Measurements from ENCODE around the gene RDX.
"Not testable (repeated sequence)": the region's sequence is repeated elsewhere in the genome, so short reads cannot be mapped to it uniquely, and the experiment has no call there.

RDX gene

DNA sequence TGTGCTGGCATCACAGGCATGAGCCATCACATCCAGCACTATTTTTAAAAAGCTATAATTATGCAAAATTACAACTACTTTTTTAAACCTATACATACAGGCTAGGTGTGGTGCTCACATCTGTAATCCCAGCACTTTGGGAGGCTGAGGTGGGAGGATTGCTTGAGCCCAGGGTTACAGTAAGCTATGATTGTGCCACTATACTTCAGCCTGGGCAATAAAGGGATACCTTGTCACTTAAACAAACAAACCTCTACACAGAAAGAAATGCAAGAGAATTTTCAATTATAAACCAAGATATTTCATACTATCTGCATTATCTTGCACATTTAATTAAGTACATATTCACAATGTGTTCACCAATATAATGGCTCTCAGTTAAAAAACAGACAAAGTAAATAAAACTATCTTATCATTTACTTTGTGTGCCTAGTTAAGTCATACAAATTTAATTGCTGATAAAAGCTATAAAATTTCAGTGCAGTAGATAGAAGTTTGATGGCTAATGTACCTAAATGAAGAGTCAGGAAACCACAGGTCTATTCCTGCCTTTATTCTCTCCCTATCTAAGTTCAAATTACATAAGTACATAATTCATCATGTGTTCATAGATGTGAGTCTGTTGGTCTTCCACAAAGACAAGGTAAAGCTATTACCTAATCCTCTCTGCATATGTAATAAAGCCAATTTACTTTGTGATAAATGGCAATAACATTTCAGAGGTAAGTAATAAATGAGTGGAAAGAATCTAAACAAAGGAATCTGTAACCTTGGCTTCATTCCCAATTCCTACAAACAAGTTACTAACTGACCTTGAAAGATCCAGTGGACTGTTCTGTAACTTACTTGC is 9.0 kb upstream of the RDX start:
- DNase-seq, result no peak

DNA sequence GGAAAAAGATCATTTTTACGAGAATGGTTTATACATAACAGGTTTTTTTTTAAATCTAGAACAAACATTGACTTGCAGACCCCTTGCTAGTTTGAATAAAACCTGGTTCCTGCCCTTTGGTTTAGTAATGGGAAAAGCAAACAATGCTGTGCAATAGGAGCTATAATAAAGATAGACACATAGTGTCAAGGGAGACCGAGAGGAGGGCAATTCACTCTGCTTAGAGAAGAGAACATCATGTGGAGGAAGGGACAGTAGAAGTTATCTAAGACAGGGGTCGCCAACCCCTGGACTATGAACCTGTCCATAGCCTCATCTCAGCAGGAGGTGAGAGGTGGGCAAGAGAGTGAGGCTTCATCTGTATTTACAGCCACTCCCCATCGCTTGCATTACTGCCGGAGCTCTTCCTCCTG is 7.0 kb upstream of the RDX start:
- no peak for DNase-seq

- DNase-seq, result no peak
These were observed 5.2 kb upstream of the RDX start for GRCh38 chr11:110301577-110301976.

DNA sequence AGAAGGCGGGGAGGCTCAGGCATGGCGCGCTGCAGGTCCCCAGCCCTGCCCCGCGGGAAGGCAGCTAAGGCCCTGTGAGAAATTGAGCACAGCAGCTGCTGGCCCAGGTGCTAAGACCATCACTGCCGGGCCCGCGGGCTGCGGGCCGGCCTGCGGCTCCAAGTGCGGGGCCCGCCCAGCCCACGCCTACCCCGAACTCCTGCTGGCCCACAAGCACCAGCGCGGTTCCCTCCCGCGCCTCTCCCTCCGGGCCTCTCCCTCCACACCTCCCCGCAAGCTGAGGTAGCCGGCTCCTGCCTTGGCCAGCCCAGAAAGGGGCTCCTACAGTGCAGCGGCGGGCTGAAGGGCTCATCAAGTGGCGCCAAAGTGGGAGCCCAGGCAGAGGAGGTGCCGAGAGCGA is 4.6 kb upstream of the RDX start:
- DNase-seq, result no peak

- DNase-seq, result no peak
These were observed 2.8 kb upstream of the RDX start for GRCh38 chr11:110299006-110299785.

GRCh38 chr11:110298301-110298765 is 1.9 kb upstream of the RDX start:
- no peak for DNase-seq

DNA sequence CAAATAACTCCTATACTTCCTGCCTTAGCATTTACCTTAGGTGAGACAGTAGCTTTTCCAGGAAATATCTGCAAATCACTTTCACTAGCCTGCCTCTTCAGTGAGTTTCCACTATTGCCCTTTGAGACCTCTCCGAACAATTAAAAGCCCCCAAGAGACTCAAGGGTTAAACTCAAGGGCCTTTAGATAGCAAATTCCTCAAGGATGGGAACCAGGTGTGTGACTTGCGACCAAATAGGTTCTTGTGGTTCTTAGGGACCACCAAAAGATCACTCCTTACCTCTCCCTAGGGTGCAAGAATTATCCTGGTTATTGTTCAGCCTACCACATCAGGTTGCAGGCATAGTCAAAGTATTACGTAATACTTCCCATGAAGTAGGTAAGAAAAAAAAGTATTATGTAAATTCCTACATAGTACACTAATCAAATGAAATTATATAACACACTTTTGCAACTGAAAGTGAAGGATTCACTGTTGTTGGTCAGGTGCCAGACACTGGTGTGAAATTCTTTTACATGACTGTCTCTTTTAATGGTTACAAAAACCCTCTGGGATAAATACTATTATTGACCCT is 1.4 kb upstream of the RDX start:
- no peak for DNase-seq

- no peak for DNase-seq
These were observed 787 bp upstream of the RDX start for GRCh38 chr11:110297076-110297725.

DNA sequence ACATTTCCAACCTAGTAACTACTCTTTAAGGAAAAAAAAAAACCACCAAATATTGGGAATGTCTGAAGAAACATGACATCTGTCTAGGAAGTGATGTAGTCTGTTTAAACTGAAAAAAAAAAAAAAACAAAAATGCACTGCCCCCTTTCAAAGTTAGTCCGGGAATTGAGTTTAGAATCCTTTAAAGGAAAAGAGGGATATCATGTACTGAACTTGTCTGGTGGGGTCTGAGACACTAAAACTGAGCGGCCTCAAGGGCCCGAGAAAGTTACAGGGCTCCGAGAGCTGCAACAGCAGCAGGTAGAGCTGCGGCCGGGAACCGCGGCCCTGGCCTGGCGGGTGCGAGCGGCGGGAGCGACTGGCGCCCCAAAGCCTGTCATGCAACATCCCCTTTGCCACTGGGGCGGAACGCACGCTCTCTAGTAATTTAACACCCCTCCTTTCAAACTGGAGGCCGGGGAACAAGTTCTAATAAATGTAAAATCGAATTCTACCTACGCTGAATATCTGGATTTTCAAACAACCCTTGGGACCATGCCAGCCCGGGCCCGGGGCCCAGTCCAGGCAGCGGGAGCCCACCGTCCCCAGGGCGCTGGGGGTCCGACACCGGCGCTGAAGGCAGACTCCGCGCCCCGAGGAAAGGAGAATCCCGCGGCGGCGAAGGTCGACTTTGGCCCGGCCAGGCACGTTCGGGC is 736 bp downstream of the RDX start:
- DNase-seq, result peak; percentile 41

DNA sequence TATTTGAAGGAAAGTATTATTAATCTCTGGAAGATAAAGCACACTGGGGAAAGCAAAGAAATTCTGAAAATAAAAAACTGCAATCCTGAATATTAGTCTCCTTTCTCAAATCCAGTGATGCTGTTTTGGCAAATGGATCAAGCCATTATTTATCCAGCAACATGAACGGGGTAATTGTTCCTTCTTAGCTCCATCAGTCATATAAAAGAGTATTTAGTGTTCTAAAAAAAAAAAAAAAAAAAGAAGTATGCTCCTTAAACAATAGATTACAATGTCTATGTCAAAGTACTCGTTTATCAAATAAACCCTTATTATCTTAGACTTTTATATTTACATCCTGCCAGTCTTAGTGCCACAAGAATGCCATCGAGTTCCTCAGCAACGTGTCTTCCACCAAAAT is 1.3 kb downstream of the RDX start:
- no peak for DNase-seq

DNA sequence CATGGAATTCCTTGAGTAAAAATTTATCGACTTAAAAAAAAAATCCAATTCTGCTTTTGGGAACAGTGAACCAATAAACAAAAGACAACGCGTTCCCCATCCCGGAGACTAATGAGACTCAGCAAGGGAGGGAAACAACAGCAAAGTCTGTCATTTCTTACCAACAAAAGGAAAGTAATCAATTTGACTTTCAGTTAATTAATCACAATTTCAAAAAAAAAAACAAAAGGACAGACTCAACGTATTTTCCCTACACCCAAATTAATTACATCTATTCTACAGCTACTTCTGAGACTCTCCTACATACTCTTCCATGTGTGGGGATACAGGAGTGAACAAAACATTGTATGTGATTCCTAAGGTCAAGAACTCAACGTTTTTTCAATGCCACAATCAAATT is 1.9 kb downstream of the RDX start:
- no peak for DNase-seq

- DNase-seq, result no peak
These were observed 3.0 kb downstream of the RDX start for GRCh38 chr11:110293389-110293788.

GRCh38 chr11:110292146-110292545 is 4.3 kb downstream of the RDX start:
- DNase-seq, result not testable (repeated sequence)

DNA sequence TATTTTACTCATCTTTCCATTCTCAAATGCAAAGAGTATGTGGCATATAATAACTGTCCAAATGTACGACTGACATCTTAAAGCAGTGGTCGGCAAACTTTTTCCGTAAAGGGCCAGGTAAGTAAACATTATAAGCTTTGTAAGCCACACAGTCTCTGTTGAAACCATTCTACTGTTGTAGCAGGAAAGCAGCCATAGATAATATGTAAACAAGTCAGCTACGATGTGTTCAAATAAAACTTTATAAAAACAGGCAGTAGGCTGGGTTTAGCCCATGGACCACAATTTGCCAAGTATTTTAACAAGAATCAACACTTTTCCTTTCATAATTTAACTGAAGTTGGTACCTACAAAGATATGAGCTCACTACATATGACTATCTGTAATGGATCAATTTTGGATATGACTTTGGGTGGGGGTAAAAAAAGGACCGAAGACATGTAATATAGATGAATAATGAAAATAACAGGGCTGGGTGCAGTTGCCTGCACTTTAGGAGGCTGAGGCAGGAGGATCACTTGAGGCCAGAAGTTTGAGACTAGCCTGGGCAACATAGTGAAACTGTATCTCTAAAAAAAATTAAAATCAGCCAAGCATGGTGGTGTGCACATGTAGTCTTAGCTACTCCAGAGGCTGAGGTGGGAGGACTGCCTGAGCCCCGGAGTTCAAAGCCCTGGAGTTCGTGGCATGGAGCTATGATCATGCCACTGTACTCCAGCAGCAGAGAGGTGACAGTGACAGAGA is 5.7 kb downstream of the RDX start:
- no peak for DNase-seq

DNA sequence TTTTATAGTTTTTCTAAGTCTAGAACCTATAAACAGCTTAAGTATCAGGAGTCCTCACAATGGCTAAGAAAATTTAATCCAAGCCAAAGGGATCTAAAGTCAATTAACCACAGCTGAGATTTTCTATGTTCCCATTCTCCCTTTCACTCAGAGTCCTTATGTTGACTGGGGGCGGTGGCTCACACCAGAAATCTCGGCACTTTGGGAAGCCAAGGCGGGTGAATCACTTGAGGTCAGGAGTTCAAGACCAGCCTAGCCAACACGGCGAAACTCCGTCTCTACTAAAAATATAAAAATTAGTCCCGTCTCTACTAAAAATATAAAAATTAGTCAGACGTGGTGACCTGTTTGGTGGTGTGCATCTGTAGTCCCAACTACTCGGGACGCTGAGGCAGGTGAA is 6.9 kb downstream of the RDX start:
- DNase-seq, result no peak

DNA sequence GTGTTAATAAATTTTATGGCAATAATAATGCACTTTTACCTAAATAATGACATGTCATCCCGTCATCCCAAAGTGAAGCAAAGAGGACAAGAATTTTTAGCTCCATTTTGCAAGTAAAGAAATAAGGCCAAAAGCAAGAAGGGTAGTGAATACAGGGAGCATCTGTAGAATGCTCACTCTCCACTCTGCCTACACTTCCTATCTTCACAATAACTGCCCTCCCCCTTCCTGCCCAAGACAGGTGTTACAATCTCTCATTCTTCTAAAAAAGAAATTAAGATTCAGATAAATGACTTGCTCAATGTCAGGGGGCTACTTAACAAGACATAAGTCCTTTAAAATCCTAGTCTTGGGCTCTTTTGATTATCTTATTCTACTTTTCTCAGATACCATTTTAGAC is 8.9 kb downstream of the RDX start:
- no peak for DNase-seq

GRCh38 chr11:110286298-110287040 is 9.9 kb downstream of the RDX start:
- no peak for DNase-seq

DNA sequence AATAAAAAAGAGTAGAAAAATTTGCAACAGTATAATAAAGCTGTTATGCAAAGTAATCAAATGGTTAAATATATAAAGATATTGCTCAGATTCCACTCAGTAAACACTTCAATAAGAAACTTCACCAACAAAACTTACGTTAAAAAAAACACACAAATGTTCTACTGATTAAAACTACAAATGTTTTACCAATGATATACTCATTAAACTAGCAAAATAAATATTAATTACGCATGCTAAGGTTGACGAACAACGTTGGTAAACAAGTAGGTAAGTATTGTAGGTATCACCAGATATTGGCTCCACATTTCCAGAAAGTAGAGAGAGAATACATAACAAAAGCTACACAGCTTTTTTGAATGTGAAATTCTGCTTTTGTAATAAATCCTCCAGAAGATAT is 12.6 kb downstream of the RDX start:
- no peak for DNase-seq

- not testable (repeated sequence) for DNase-seq
These were observed 15.8 kb downstream of the RDX start for GRCh38 chr11:110280595-110280994.

DNA sequence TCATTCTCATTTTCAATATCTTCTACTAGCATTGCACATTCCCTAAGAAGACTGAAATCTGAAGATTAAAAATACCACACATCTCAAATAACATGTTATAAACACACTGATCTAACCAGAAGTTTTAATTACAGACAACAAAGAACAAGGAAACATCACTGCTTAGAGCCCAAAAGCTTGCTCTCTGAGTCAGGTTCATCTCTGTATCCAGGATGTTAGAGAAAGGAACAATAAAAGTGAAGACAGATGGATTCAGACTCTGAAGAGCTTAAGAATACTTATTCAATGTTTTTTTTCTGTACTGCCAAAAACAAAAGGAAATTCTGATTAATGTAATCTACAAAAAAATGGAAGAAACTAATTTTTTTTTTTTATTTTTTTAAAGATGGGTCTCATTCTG is 16.5 kb downstream of the RDX start:
- DNase-seq, result no peak

DNA sequence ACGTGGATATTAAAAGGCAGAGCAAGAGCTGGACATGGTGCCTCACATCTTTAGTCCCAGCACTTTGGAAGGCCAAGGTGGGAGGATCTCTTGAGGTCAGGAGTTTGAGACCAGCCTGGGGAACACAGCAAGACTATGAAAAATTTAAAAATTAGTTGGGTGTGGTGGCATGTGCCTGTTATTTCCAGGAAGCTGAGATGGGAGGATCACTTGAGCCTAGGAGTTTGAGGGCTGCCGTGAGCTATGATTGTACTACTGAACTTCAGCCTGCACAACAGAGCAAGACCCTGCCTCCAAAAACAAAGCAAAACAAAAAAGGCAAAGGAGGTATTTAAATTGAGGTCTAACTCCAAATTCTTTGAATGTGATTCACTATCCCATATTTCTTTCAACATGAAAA is 23.5 kb downstream of the RDX start:
- DNase-seq, result no peak

Data from NCI-H1092 (cell line).